ENCODE data around the gene MRGPRF. TPM values are rescaled to one million over a fixed set of nuclear protein-coding genes. Genes with fewer than 3 reads are reported as not detected.

The MRGPRF gene
- total RNA-seq, 1 donor from 2014 or later: 1.2 TPM

- no peak overlapping the region for H3K4me3 ChIP-seq (ENCODE audit: low read depth, low read length)
- no peak for TF ChIP-seq CTCF (IDR thresholded peaks at IDR 0.05; ENCODE audit: insufficient read depth, low read length, poor library complexity, severe bottlenecking)
- DNase-seq (ENCODE audit: low read depth): no peak
- peaks cover 2% of the 10 kb centered on the region for H3K27me3 ChIP-seq (ENCODE audit: control insufficient read depth, insufficient read depth, low read length)
- H3K36me3 ChIP-seq (ENCODE audit: control insufficient read depth, insufficient read depth, low read length): no peaks in the 10 kb centered on the region
These were observed 24.5 kb upstream of the MRGPRF start for GRCh38 chr11:69037544-69037943.

GRCh38 chr11:69037074-69037473 is 24.0 kb upstream of the MRGPRF start:
- Histone ChIP-seq H3K27me3 (ENCODE audit: control insufficient read depth, insufficient read depth, low read length) (peaks cover 2% of the 10 kb centered on the region), H3K36me3 (ENCODE audit: control insufficient read depth, insufficient read depth, low read length) (no peaks in the 10 kb centered on the region), H3K4me3 (ENCODE audit: low read depth, low read length) (no peak overlapping the region)
- TF ChIP-seq CTCF (IDR thresholded peaks at IDR 0.05; ENCODE audit: insufficient read depth, low read length, poor library complexity, severe bottlenecking): no peak
- DNase-seq (ENCODE audit: low read depth): no peak

GRCh38 chr11:69035946-69036340 is 22.9 kb upstream of the MRGPRF start:
- no peak for TF ChIP-seq CTCF (IDR thresholded peaks at IDR 0.05; ENCODE audit: insufficient read depth, low read length, poor library complexity, severe bottlenecking)
- H3K27me3 ChIP-seq (ENCODE audit: control insufficient read depth, insufficient read depth, low read length): peaks cover 9% of the 10 kb centered on the region
- H3K36me3 ChIP-seq (ENCODE audit: control insufficient read depth, insufficient read depth, low read length): no peaks in the 10 kb centered on the region
- H3K4me3 ChIP-seq (ENCODE audit: low read depth, low read length): no peak overlapping the region
- no peak for DNase-seq (ENCODE audit: low read depth)

- no peak for TF ChIP-seq CTCF (IDR thresholded peaks at IDR 0.05; ENCODE audit: insufficient read depth, low read length, poor library complexity, severe bottlenecking)
- Histone ChIP-seq H3K4me3 (ENCODE audit: low read depth, low read length) (no peak overlapping the region), H3K36me3 (ENCODE audit: control insufficient read depth, insufficient read depth, low read length) (no peaks in the 10 kb centered on the region), H3K27me3 (ENCODE audit: control insufficient read depth, insufficient read depth, low read length) (peaks cover 9% of the 10 kb centered on the region)
- no peak for DNase-seq (ENCODE audit: low read depth)
These were observed 22.3 kb upstream of the MRGPRF start for GRCh38 chr11:69035150-69035945.

GRCh38 chr11:69034123-69034867 is 21.2 kb upstream of the MRGPRF start:
- Histone ChIP-seq H3K27me3 (ENCODE audit: control insufficient read depth, insufficient read depth, low read length) (peaks cover 9% of the 10 kb centered on the region), H3K36me3 (ENCODE audit: control insufficient read depth, insufficient read depth, low read length) (no peaks in the 10 kb centered on the region), H3K4me3 (ENCODE audit: low read depth, low read length) (no peak overlapping the region)
- DNase-seq (ENCODE audit: low read depth): no peak
- no peak for TF ChIP-seq CTCF (IDR thresholded peaks at IDR 0.05; ENCODE audit: insufficient read depth, low read length, poor library complexity, severe bottlenecking)
